NCI-H187 treated with DMSO at 0.1 percent for 48 hours (cell line): Measurements from ENCODE around the gene LRRC4.

Source experiments
- DNase-seq: peaks from one replicate; lab custom pipeline; 2025; lab: John Stamatoyannopoulos, UW

LRRC4 gene

GRCh38 chr7:127979113-127979727 lies 52.0 kb downstream of the LRRC4 start:
- no peak for DNase-seq

- no peak for DNase-seq
These were observed 52.8 kb downstream of the LRRC4 start for GRCh38 chr7:127978421-127978820.
